Activated gamma-delta T cell (primary cell): ENCODE measurements around the gene ZBP1.

Experiments
- DNase-seq: peaks from one replicate; lab custom pipeline; 2025; lab: John Stamatoyannopoulos, UW

ZBP1 gene

GRCh38 chr20:57598491-57598890, 21.7 kb downstream of the ZBP1 start:
- no peak for DNase-seq

GRCh38 chr20:57598060-57598459, 22.2 kb downstream of the ZBP1 start:
- no peak for DNase-seq

GRCh38 chr20:57596998-57597939, 23.0 kb downstream of the ZBP1 start:
- DNase-seq, result peak; percentile 60

GRCh38 chr20:57596358-57596757, 23.9 kb downstream of the ZBP1 start:
- no peak for DNase-seq

GRCh38 chr20:57595041-57596030, 24.9 kb downstream of the ZBP1 start:
- DNase-seq, result no peak

- no peak for DNase-seq
Measured at GRCh38 chr20:57594092-57594951, 25.9 kb downstream of the ZBP1 start.

GRCh38 chr20:57593134-57593886, 26.9 kb downstream of the ZBP1 start:
- DNase-seq, result no peak

- no peak for DNase-seq
Measured at GRCh38 chr20:57592263-57593092, 27.7 kb downstream of the ZBP1 start.

- no peak for DNase-seq
Measured at GRCh38 chr20:57591289-57592229, 28.7 kb downstream of the ZBP1 start.

- no peak for DNase-seq
Measured at GRCh38 chr20:57590485-57591288, 29.5 kb downstream of the ZBP1 start.

GRCh38 chr20:57589728-57590484, 30.3 kb downstream of the ZBP1 start:
- no peak for DNase-seq

GRCh38 chr20:57589123-57589727, 31.0 kb downstream of the ZBP1 start:
- no peak for DNase-seq

- no peak for DNase-seq
Measured at GRCh38 chr20:57588596-57588995, 31.6 kb downstream of the ZBP1 start.

GRCh38 chr20:57587989-57588377, 32.2 kb downstream of the ZBP1 start:
- DNase-seq, result no peak

GRCh38 chr20:57587278-57587988, 32.8 kb downstream of the ZBP1 start:
- no peak for DNase-seq

- no peak for DNase-seq
Measured at GRCh38 chr20:57586943-57587277, 33.3 kb downstream of the ZBP1 start.
